ENCODE measurements around the gene TAF6. TPM values are rescaled to one million over a fixed set of nuclear protein-coding genes. Genes with fewer than 3 reads are reported as not detected.

TAF6 gene
- total and polyA plus RNA-seq, 2 experiments from 2014 or later = 56.3 to 141 TPM

- Histone ChIP-seq H3K36me3 (ENCODE audit: insufficient read depth) (no peaks in the 10 kb centered on the region), H3K4me1 (ENCODE audit: insufficient read depth) (peaks cover 8% of the 10 kb centered on the region), H3F3A (replicated peaks; ENCODE audit: low read depth) (peaks cover 30% of the 10 kb centered on the region), H3K9me2 (ENCODE audit: insufficient read depth) (no peaks in the 10 kb centered on the region), H2AFZ (no peak overlapping the region), H3K4me2 (no peak overlapping the region), H3K4me3 (no peak overlapping the region), H3K79me2 (replicated peaks; ENCODE audit: insufficient read depth) (peaks cover 5% of the 10 kb centered on the region), H3K27me3 (ENCODE audit: insufficient read depth) (peaks cover 21% of the 10 kb centered on the region), H4K20me1 (replicated peaks; ENCODE audit: insufficient read depth) (no peaks in the 10 kb centered on the region; the same call in 1 of the 2 replicates), H3K27ac (ENCODE audit: low read depth) (no peak overlapping the region)
- 0 out of 2 replicates have a peak, but pooled peaks have one; percentile 22 for TF ChIP-seq POLR2AphosphoS5 (IDR thresholded peaks at IDR 0.05; ENCODE audit: low read depth)
- TF ChIP-seq ETS1 (IDR thresholded peaks at IDR 0.05) = no peak
- peak overlapping the region; percentile 28; the same call in 2 of the 3 replicates for H3K4me3 Mint-ChIP-seq
- ATAC-seq (no peak), DNase-seq (ENCODE audit: low spot score) (no peak)
- H3K9me3 Mint-ChIP-seq = no peaks in the 10 kb centered on the region
- peaks cover 28% of the 10 kb centered on the region for H3K27me3 Mint-ChIP-seq (ENCODE audit: insufficient read depth, low read depth, poor library complexity)
- H3K4me1 Mint-ChIP-seq = peaks cover 12% of the 10 kb centered on the region; the same call in 2 of the 3 replicates
- H3K36me3 Mint-ChIP-seq (ENCODE audit: low read depth) = peaks cover 9% of the 10 kb centered on the region; the same call in 1 of the 3 replicates
- no peak overlapping the region for H3K27ac Mint-ChIP-seq
Observed at GRCh38 chr7:100124301-100125230, 5.4 kb upstream of the TAF6 start.

GRCh38 chr7:100122568-100122967 is 3.4 kb upstream of the TAF6 start:
- Histone ChIP-seq H3K4me3 (no peak overlapping the region), H3K4me1 (ENCODE audit: insufficient read depth) (peaks cover 8% of the 10 kb centered on the region), H3K27me3 (ENCODE audit: insufficient read depth) (peaks cover 2% of the 10 kb centered on the region; the same call in 1 of the 2 replicates), H3K4me2 (no peak overlapping the region), H3K79me2 (replicated peaks; ENCODE audit: insufficient read depth) (peaks cover 13% of the 10 kb centered on the region), H4K20me1 (replicated peaks; ENCODE audit: insufficient read depth) (no peaks in the 10 kb centered on the region; the same call in 1 of the 2 replicates), H2AFZ (no peak overlapping the region), H3K27ac (ENCODE audit: low read depth) (no peak overlapping the region), H3F3A (replicated peaks; ENCODE audit: low read depth) (peaks cover 34% of the 10 kb centered on the region), H3K9me2 (ENCODE audit: insufficient read depth) (no peaks in the 10 kb centered on the region), H3K36me3 (ENCODE audit: insufficient read depth) (no peaks in the 10 kb centered on the region)
- peaks cover 16% of the 10 kb centered on the region; the same call in 2 of the 3 replicates for H3K36me3 Mint-ChIP-seq (ENCODE audit: low read depth)
- DNase-seq (ENCODE audit: low spot score) = no peak
- no peak for ATAC-seq
- H3K4me1 Mint-ChIP-seq = peaks cover 8% of the 10 kb centered on the region; the same call in 2 of the 3 replicates
- H3K27me3 Mint-ChIP-seq (ENCODE audit: insufficient read depth, low read depth, poor library complexity) = peaks cover 24% of the 10 kb centered on the region
- H3K4me3 Mint-ChIP-seq = no peak overlapping the region
- no peaks in the 10 kb centered on the region; the same call in 2 of the 3 replicates for H3K9me3 Mint-ChIP-seq
- H3K27ac Mint-ChIP-seq = no peak overlapping the region
- TF ChIP-seq ZNF462 (CRISPR knock-in tag; IDR thresholded peaks at IDR 0.05) = no peak
- TF ChIP-seq ETS1 (IDR thresholded peaks at IDR 0.05) = no peak
- no peak for TF ChIP-seq JUNB (IDR thresholded peaks at IDR 0.05; ENCODE audit: unreplicated experiment)
- TF ChIP-seq STAT1 (IDR thresholded peaks at IDR 0.05; ENCODE audit: unreplicated experiment) = no peak
- TF ChIP-seq ZNF331 (CRISPR knock-in tag; IDR thresholded peaks at IDR 0.05; ENCODE audit: low read depth) = no peak
- no peak for TF ChIP-seq NANOG (IDR thresholded peaks at IDR 0.05; ENCODE audit: borderline replicate concordance)
- TF ChIP-seq POLR2AphosphoS5 (IDR thresholded peaks at IDR 0.05; ENCODE audit: low read depth) = no peak
- TF ChIP-seq CREB1 (CRISPR knock-in tag; IDR thresholded peaks at IDR 0.05; ENCODE audit: low read depth) = no peak
- no peak for TF ChIP-seq EZH2 (IDR thresholded peaks at IDR 0.05; ENCODE audit: low read depth, unreplicated experiment)
